Motor neuron (in vitro differentiated cells): ENCODE measurements around the gene PRTN3. TPM values are rescaled to one million over a fixed set of nuclear protein-coding genes. Genes with fewer than 3 reads are reported as not detected.

Experiments used
- ATAC-seq, 8 experiments: fragments of 200-7000 bp; cut with Tn5 transposase; replicated peaks in 6 of 8; 2 replicates each; pipeline ENCODE4 v1.8.0; 2021; ENCODE audit warnings: mild to moderate bottlenecking in 8 of 8, moderate library complexity in 8 of 8
- H3K27ac ChIP-seq, 2 donors: fragments of 250-450 bp; sonication (Bioruptor Pico); 2 replicates each; pipeline ENCODE4 v1.9.0; 2021; ENCODE audit warnings: antibody characterized with exemption in 2 of 2, mild to moderate bottlenecking in 2 of 2, moderate library complexity in 1 of 2
- H3K4me1 ChIP-seq, 2 donors: fragments of 250-450 bp; sonication (Bioruptor Pico); replicated peaks in 1 of 2; 2 replicates each; pipeline ENCODE4 v1.6.1; 2021; ENCODE audit warnings: antibody characterized with exemption in 2 of 2, mild to moderate bottlenecking in 2 of 2, moderate library complexity in 1 of 2
- H3K4me3 ChIP-seq, 5 donors: fragments of 250-450 bp; sonication (Bioruptor Pico); 2 replicates each; pipeline ENCODE4 v1.9.0; 2021; ENCODE audit warnings: antibody characterized with exemption in 5 of 5, mild to moderate bottlenecking in 5 of 5, moderate library complexity in 4 of 5
- WGBS, 10 experiments: fragments of 450-650 bp; shearing (Covaris generic); methylation state at CpG; one replicate each; pipeline ENCODE4 v1.0.0; 2022; 5-methylcytosine and 5-hydroxymethylcytosine counted together
- in situ Hi-C, 9 experiments: fragments of 400-800 bp; cut with MboI; loops; one replicate each; pipeline ENCODE4 v1.15.0; 2021; ENCODE audit warnings: low sequenced_read_pairs in 9 of 9, low pct_unique_long_range_greater_than_20kb in 2 of 9; ENCODE audit not compliant: unreplicated experiment in 9 of 9
- total RNA-seq, 8 experiments: library from RNA; unstranded; fragments of 300-600 nt; gene quantifications; 2 replicates each; pipeline versions ENCODE4 v1.2.3 to v1.2.4, GENCODE V29; 2022

Gene PRTN3
- total RNA-seq, 8 experiments from 2014 or later, result 0.37 to 1.2 (median 0.54) TPM; not detected in 5

GRCh38 chr19:861141-861755 lies 20.4 kb downstream of the PRTN3 start:
- H3K27ac ChIP-seq, result peak overlapping the region in 1 of 2 donors; percentile 9
- H3K4me3 ChIP-seq, result peak overlapping the region in 3 of 5 donors; percentile 3 to 17 (median 14)
- in situ Hi-C loops, result no loop called here
- 42% methylated on average over 3 of the region's 35 CpGs; no CpG with 5 or more reads in 9 of the 10 experiments for WGBS, 10 experiments
- H3K4me1 ChIP-seq, result peaks cover 0 to 5% of the 10 kb centered on the region in 2 donors
- ATAC-seq, result peak in 1 of 8 experiments; percentile 0

- 14% methylated on average over 9 of the region's 60 CpGs; no CpG with 5 or more reads in 9 of the 10 experiments for WGBS, 10 experiments
These were observed 21.2 kb downstream of the PRTN3 start for GRCh38 chr19:861756-862580.

GRCh38 chr19:862581-863314 lies 21.9 kb downstream of the PRTN3 start:
- H3K27ac ChIP-seq, result no peak overlapping the region
- H3K4me1 ChIP-seq, result peaks cover 0 to 8% of the 10 kb centered on the region in 2 donors
- peak overlapping the region in 3 of 5 donors; percentile 3 to 26 (median 11) for H3K4me3 ChIP-seq
- 55% methylated on average over 2 of the region's 48 CpGs; no CpG with 5 or more reads in 9 of the 10 experiments for WGBS, 10 experiments
- ATAC-seq, result peak in 5 of 8 experiments; percentile 43 to 67 (median 59)
- in situ Hi-C loops, result no loop called here

More at GRCh38 chr19:861756-862580, 21.2 kb downstream of the PRTN3 start:
- Histone ChIP-seq H3K4me3 (peak overlapping the region in 3 of 5 donors; percentile 14 to 26 (median 17)), H3K4me1 (peaks cover 0 to 5% of the 10 kb centered on the region in 2 donors), H3K27ac (peak overlapping the region in 1 of 2 donors; percentile 9)
- in situ Hi-C loops, result no loop called here
- ATAC-seq, result peak in 5 of 8 experiments; percentile 23 to 49 (median 42)

DNA sequence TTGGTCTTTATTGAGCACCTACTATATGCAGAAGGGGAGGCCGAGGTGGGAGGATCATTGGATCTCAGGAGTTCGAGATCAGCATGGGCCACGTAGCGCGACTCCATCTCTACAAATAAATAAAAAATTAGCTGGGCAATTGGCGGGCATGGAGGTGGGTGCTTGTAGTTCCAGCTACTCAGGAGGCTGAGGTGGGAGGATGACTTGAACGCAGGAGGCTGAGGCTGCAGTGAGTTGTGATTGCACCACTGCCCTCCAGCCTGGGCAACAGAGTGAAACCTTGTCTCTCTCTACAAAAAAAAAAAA lies 22.5 kb downstream of the PRTN3 start:
- peak overlapping the region in 1 of 5 donors; percentile 26 for H3K4me3 ChIP-seq
- in situ Hi-C loops, result no loop called here
- H3K27ac ChIP-seq, result no peak overlapping the region
- no peak for ATAC-seq
- 60 to 97% (median 85%) methylated on average over 3 to 6 of the region's 7 CpGs; no CpG with 5 or more reads in 6 of the 10 experiments for WGBS, 10 experiments
- peaks cover 0 to 8% of the 10 kb centered on the region in 2 donors for H3K4me1 ChIP-seq

DNA sequence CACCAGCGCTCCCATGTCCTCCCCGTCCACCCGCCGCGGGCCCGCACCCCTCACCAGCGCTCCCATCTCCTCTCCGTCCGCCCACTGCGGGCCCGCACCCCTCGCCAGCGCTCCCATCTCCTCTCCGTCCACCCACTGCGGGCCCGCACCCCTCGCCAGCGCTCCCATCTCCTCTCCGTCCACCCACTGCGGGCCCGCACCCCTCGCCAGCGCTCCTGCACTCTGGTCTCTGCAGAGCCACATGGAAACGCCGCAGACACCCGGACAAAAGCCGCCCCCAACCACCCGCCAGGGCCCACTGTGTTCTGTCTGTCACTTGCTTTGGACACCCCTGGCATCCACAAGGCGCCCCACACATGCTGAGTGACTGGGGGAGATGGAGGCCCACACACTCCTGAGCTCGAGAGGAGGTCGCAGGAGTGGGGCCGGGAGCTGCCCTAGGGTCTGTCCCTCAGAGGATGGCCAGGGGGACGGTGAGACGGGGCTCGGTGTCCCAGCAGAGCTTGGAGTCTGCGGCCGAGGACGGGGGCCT lies 26.0 kb downstream of the PRTN3 start:
- H3K4me3 ChIP-seq, result no peak overlapping the region
- H3K4me1 ChIP-seq, result peaks cover under 1 to 9% of the 10 kb centered on the region in 2 donors
- in situ Hi-C loops, result no loop called here
- no peak overlapping the region for H3K27ac ChIP-seq
- WGBS, 10 experiments, result 67% methylated on average over 1 of the region's 38 CpGs; no CpG with 5 or more reads in 9 of the 10 experiments
- ATAC-seq, result no peak

GRCh38 chr19:867301-867793 lies 26.5 kb downstream of the PRTN3 start:
- peak in 1 of 8 experiments; percentile 3 for ATAC-seq
- Histone ChIP-seq H3K27ac (no peak overlapping the region), H3K4me3 (no peak overlapping the region), H3K4me1 (peaks cover 6 to 14% of the 10 kb centered on the region in 2 donors)
- WGBS, 10 experiments, result 54 to 100% (median 90%) methylated on average over 1 to 7 of the region's 16 CpGs; no CpG with 5 or more reads in 6 of the 10 experiments
- in situ Hi-C loops, result no loop called here

DNA sequence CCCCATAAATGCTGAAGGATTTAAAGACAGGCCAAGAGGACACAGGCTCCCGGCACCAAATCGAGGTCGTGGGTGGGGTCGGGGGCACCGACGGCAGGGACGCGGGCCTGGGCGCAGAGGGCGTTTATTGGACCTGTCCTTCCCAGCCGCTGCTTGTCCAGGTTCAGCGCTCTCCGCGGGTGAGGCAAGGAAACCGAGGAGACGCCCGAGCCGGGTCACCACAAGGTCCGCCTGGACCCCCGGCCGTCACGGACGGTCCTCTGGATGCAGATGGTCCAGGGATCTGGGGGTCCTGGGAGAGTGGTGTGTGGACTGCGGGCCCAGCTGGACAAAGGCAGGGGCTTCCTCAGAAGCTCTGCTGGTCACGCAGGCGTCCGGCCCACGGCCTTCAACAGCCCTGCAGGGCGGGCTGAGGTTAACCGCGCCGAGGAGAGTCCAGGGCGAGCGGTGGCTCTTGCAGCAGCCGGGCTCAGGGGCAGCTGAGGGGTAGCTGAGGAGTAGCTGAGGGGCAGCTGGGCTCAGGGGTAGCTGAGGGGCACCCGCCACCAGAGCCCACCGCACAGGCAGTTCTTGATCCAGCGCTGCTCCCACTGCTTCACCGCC lies 27.2 kb downstream of the PRTN3 start:
- Histone ChIP-seq H3K27ac (no peak overlapping the region), H3K4me3 (no peak overlapping the region), H3K4me1 (peaks cover 9 to 15% of the 10 kb centered on the region in 2 donors)
- 88 to 98% (median 92%) methylated on average over 6 to 21 of the region's 39 CpGs; no CpG with 5 or more reads in 6 of the 10 experiments for WGBS, 10 experiments
- no peak for ATAC-seq
- in situ Hi-C loops, result no loop called here

GRCh38 chr19:868458-869244 lies 27.9 kb downstream of the PRTN3 start:
- in situ Hi-C loops, result no loop called here
- H3K4me1 ChIP-seq, result peaks cover 9 to 17% of the 10 kb centered on the region in 2 donors
- H3K4me3 ChIP-seq, result no peak overlapping the region
- no peak overlapping the region for H3K27ac ChIP-seq
- ATAC-seq, result no peak
- WGBS, 10 experiments, result 80 to 100% methylated on average over 1 to 7 of the region's 34 CpGs; no CpG with 5 or more reads in 8 of the 10 experiments

DNA sequence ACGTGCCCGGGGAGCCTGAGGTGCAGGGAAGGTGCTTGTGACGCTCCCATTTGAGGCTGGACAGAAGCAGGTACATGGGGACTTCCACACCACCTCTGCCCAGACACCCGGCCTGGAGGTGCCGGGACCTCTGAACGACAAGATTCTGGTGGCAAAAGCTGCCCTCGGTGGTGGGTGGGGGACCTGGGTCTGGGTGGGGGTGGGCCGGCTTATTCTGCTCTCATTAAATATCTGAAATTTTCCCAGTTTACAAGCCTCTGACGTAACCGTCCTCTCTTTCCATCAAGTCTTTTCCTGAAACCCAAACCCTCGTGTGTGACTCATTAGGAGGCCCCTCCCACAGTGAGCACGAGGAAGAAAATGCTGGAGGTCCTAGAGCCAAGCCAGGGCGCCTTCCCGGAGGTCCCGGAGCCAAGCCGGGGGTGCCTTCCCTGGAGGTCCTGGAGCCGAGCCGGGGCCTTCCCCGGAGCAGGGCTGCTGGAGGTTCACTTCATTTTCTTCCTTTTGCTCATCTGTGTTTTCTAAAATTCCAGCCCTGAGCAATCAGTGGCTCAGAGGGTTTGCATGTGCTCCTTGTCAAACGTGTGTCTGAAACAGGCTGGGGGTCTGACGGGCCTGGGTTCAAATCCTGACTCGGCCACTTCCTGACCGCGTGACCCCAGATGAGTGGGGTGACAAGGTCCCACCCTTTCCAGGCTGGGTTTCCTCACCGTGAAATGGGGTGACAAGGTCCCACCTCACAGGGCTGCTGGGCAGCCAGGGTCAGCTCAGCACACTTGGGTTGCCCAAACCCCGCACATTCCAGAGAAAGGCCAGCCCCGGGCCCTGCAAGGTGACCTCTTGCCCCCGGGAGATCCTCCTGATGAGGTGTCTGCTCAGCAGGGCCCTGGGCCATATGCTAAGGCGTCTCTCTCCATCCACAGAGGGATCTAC lies 28.7 kb downstream of the PRTN3 start:
- in situ Hi-C loops, result no loop called here
- no peak overlapping the region for H3K4me3 ChIP-seq
- ATAC-seq, result peak in 3 of 8 experiments; percentile 18 to 75 (median 45)
- peaks cover 9 to 17% of the 10 kb centered on the region in 2 donors for H3K4me1 ChIP-seq
- no peak overlapping the region for H3K27ac ChIP-seq
- 0 to 93% (median 74%) methylated on average over 1 to 12 of the region's 29 CpGs; no CpG with 5 or more reads in 2 of the 10 experiments for WGBS, 10 experiments

GRCh38 chr19:870314-870713 lies 29.5 kb downstream of the PRTN3 start:
- H3K27ac ChIP-seq, result no peak overlapping the region
- peaks cover 9 to 17% of the 10 kb centered on the region in 2 donors for H3K4me1 ChIP-seq
- WGBS, 10 experiments, result 78 to 100% (median 88%) methylated on average over 1 to 6 of the region's 8 CpGs; no CpG with 5 or more reads in 5 of the 10 experiments
- in situ Hi-C loops, result no loop called here
- no peak overlapping the region for H3K4me3 ChIP-seq
- no peak for ATAC-seq

GRCh38 chr19:870963-871401 lies 30.2 kb downstream of the PRTN3 start:
- Histone ChIP-seq H3K4me1 (peaks cover 9 to 17% of the 10 kb centered on the region in 2 donors), H3K4me3 (no peak overlapping the region), H3K27ac (peak overlapping the region in 1 of 2 donors; percentile 21)
- no peak for ATAC-seq
- in situ Hi-C loops, result no loop called here
- WGBS, 10 experiments, result 92% methylated on average over 12 of the region's 28 CpGs; no CpG with 5 or more reads in 9 of the 10 experiments
